Ascending aorta (tissue), 2 donors: Measurements from ENCODE around the gene BCL2L14. TPM values are rescaled to one million over a fixed set of nuclear protein-coding genes. Genes with fewer than 3 reads are reported as not detected.

Experiments
- DNase-seq, 2 donors: peaks; one replicate each; pipeline ENCODE4 v3.0.0-alpha.2; 2019; ENCODE audit warnings: low spot score in 2 of 2
- H3K27ac ChIP-seq, 2 donors: fragments of 200-600 bp; sonication (generic); one replicate each; pipeline ENCODE4 v1.5.1; 2016 to 2017; ENCODE audit warnings: mild to moderate bottlenecking in 1 of 2
- H3K27me3 ChIP-seq: fragments of 200-600 bp; sonication (generic); one replicate; pipeline ENCODE4 v1.5.1; 2017
- H3K36me3 ChIP-seq, 2 donors: fragments of 200-600 bp; sonication (generic); one replicate each; pipeline ENCODE4 v1.5.1; 2016
- H3K4me1 ChIP-seq, 2 donors: fragments of 200-600 bp; sonication (generic); one replicate each; pipeline ENCODE4 v1.5.1; 2016 to 2017; ENCODE audit warnings: mild to moderate bottlenecking in 1 of 2
- H3K4me3 ChIP-seq, 2 donors: fragments of 200-600 bp; sonication (generic); one replicate each; pipeline ENCODE4 v1.5.1; 2016 to 2017; ENCODE audit warnings: mild to moderate bottlenecking in 1 of 2
- H3K9me3 ChIP-seq, 2 donors: fragments of 200-600 bp; sonication (generic); one replicate each; pipeline ENCODE4 v1.5.1; 2016
- CTCF ChIP-seq, 3 experiments: fragments of 200-600 bp in 2 of 3; fragments of 450-650 bp in 1 of 3; sonication (generic) in 2 of 3; IDR thresholded peaks; one replicate each; pipeline ENCODE4 v1.5.1; 2016 to 2019; ENCODE audit warnings: antibody characterized with exemption in 3 of 3, mild to moderate bottlenecking in 1 of 3, moderate library complexity in 1 of 3
- intact Hi-C: fragments of 100-400 bp; cut with DNase I; formaldehyde crosslinking; loops from one replicate; pipeline ENCODE4 v1.15.1; 2023
- total RNA-seq: library from RNA; depleted of rRNA; stranded (reverse); fragments of >200 nt; gene quantifications from one replicate; pipeline ENCODE4 v1.1.0, GENCODE V29; 2016

Gene BCL2L14
- total RNA-seq: not detected

- intact Hi-C loops: no loop called here
- Histone ChIP-seq H3K4me3 (no peak within 1 kb of the TSS), H3K36me3 (no peaks in the 10 kb centered on the region), H3K9me3 (no peaks in the 10 kb centered on the region), H3K27me3 (no peaks in the 10 kb centered on the region), H3K27ac (no peak within 1 kb of the TSS), H3K4me1 (no peaks in the 10 kb centered on the region)
- no peak for DNase-seq
- TF ChIP-seq CTCF (IDR thresholded peaks at IDR 0.05): no peak
These were observed at the start of gene BCL2L14 for GRCh38 chr12:12070674-12071656. BCL2L14 (plus strand) TSS chr12:12070939; CDS start chr12:12079306, 8,367 bp downstream.

- DNase-seq: no peak
- no peaks in the 10 kb centered on the region for H3K36me3 ChIP-seq
- H3K27ac ChIP-seq: no peak overlapping the region
- H3K9me3 ChIP-seq: no peaks in the 10 kb centered on the region
- no peaks in the 10 kb centered on the region for H3K27me3 ChIP-seq
- H3K4me1 ChIP-seq: no peaks in the 10 kb centered on the region
- intact Hi-C loops: no loop called here
- no peak for TF ChIP-seq CTCF (IDR thresholded peaks at IDR 0.05)
- no peak overlapping the region for H3K4me3 ChIP-seq
These were observed 48.3 kb upstream of the BCL2L14 start for GRCh38 chr12:12022306-12022936.

GRCh38 chr12:12023456-12023855, 47.3 kb upstream of the BCL2L14 start:
- Histone ChIP-seq H3K9me3 (no peaks in the 10 kb centered on the region), H3K27me3 (no peaks in the 10 kb centered on the region), H3K27ac (no peak overlapping the region), H3K36me3 (no peaks in the 10 kb centered on the region), H3K4me1 (no peaks in the 10 kb centered on the region), H3K4me3 (no peak overlapping the region)
- TF ChIP-seq CTCF (IDR thresholded peaks at IDR 0.05): no peak
- DNase-seq: no peak
- intact Hi-C loops: no loop called here

- DNase-seq: no peak
- H3K27me3 ChIP-seq: no peaks in the 10 kb centered on the region
- no peak for TF ChIP-seq CTCF (IDR thresholded peaks at IDR 0.05)
- H3K27ac ChIP-seq: no peak overlapping the region
- H3K4me3 ChIP-seq: no peak overlapping the region
- H3K36me3 ChIP-seq: no peaks in the 10 kb centered on the region
- no peaks in the 10 kb centered on the region for H3K9me3 ChIP-seq
- no peaks in the 10 kb centered on the region for H3K4me1 ChIP-seq
- intact Hi-C loops: no loop called here
These were observed 45.6 kb upstream of the BCL2L14 start for GRCh38 chr12:12024911-12025682.

- H3K4me3 ChIP-seq: no peak overlapping the region
These were observed 44.8 kb upstream of the BCL2L14 start for GRCh38 chr12:12025799-12026386.

More at GRCh38 chr12:12025799-12026386, 44.8 kb upstream of the BCL2L14 start:
- no peaks in the 10 kb centered on the region for H3K36me3 ChIP-seq
- no peak for DNase-seq
- H3K9me3 ChIP-seq: no peaks in the 10 kb centered on the region
- no peak overlapping the region for H3K27ac ChIP-seq
- no peak for TF ChIP-seq CTCF (IDR thresholded peaks at IDR 0.05)
- intact Hi-C loops: no loop called here
- no peaks in the 10 kb centered on the region for H3K27me3 ChIP-seq
- H3K4me1 ChIP-seq: no peaks in the 10 kb centered on the region
